ENCODE results near the gene ZEB1. TPM values are rescaled to one million over a fixed set of nuclear protein-coding genes. Genes with fewer than 3 reads are reported as not detected.

The ZEB1 gene
- total and polyA plus RNA-seq, 7 donors: 5.5 to 255 (median 215) TPM

- Histone ChIP-seq H3K36me3 (peaks cover 0 to 5% (median 0%) of the 10 kb centered on the region in 4 donors), H3K27me3 (no peaks in the 10 kb centered on the region), H3K4me3 (no peak overlapping the region), H3K27ac (no peak overlapping the region), H3K9me3 (no peaks in the 10 kb centered on the region), H3K4me1 (peaks cover 0 to 38% (median 28%) of the 10 kb centered on the region in 4 donors)
- intact Hi-C loops (cut with DNase I): no loop called here
- DNase-seq: no peak
- no peak for TF ChIP-seq POLR2A (IDR thresholded peaks at IDR 0.05)
- TF ChIP-seq, protein P1, sequence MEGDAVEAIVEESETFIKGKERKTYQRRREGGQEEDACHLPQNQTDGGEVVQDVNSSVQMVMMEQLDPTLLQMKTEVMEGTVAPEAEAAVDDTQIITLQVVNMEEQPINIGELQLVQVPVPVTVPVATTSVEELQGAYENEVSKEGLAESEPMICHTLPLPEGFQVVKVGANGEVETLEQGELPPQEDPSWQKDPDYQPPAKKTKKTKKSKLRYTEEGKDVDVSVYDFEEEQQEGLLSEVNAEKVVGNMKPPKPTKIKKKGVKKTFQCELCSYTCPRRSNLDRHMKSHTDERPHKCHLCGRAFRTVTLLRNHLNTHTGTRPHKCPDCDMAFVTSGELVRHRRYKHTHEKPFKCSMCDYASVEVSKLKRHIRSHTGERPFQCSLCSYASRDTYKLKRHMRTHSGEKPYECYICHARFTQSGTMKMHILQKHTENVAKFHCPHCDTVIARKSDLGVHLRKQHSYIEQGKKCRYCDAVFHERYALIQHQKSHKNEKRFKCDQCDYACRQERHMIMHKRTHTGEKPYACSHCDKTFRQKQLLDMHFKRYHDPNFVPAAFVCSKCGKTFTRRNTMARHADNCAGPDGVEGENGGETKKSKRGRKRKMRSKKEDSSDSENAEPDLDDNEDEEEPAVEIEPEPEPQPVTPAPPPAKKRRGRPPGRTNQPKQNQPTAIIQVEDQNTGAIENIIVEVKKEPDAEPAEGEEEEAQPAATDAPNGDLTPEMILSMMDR (IDR thresholded peaks at IDR 0.05): no peak
- TF ChIP-seq EP300 (IDR thresholded peaks at IDR 0.05): no peak
- TF ChIP-seq POLR2AphosphoS5 (IDR thresholded peaks at IDR 0.05): no peak
Observed at GRCh38 chr10:31368724-31369123, 49.7 kb downstream of the ZEB1 start.

GRCh38 chr10:31372439-31372838 lies 53.4 kb downstream of the ZEB1 start:
- 65 to 92% methylated on average over 3 of the region's 3 CpGs for WGBS, 2 donors
- Histone ChIP-seq H3K9me3 (no peaks in the 10 kb centered on the region), H3K36me3 (no peaks in the 10 kb centered on the region), H3K4me3 (no peak overlapping the region), H3K4me1 (peaks cover 0 to 55% (median 25%) of the 10 kb centered on the region in 4 donors), H3K27me3 (no peaks in the 10 kb centered on the region), H3K27ac (no peak overlapping the region)
- TF ChIP-seq EP300 (IDR thresholded peaks at IDR 0.05): no peak
- TF ChIP-seq, protein P1 (IDR thresholded peaks at IDR 0.05): no peak
- TF ChIP-seq POLR2A (IDR thresholded peaks at IDR 0.05): no peak
- no peak for TF ChIP-seq POLR2AphosphoS5 (IDR thresholded peaks at IDR 0.05)
- DNase-seq: no peak
- intact Hi-C loops (cut with DNase I): no loop called here

- H3K4me1 ChIP-seq: peaks cover 0 to 55% (median 24%) of the 10 kb centered on the region in 4 donors
- no peak overlapping the region for H3K4me3 ChIP-seq
- no peaks in the 10 kb centered on the region for H3K27me3 ChIP-seq
- no peak for DNase-seq
- H3K27ac ChIP-seq: no peak overlapping the region
- whole genome bisulfite sequencing, 2 donors: 77 to 89% methylated on average over 2 of the region's 2 CpGs
- no peak for TF ChIP-seq POLR2AphosphoS5 (IDR thresholded peaks at IDR 0.05)
- TF ChIP-seq POLR2A (IDR thresholded peaks at IDR 0.05): no peak
- TF ChIP-seq, protein P1 (IDR thresholded peaks at IDR 0.05): no peak
- no peaks in the 10 kb centered on the region for H3K36me3 ChIP-seq
- no peaks in the 10 kb centered on the region for H3K9me3 ChIP-seq
- intact Hi-C loops (cut with DNase I): no loop called here
Observed at GRCh38 chr10:31374146-31374696, 55.2 kb downstream of the ZEB1 start.

GRCh38 chr10:31381171-31381570 lies 62.2 kb downstream of the ZEB1 start:
- WGBS, 2 donors: 80 to 95% methylated on average over 1 of the region's 1 CpG
- Histone ChIP-seq H3K4me3 (no peak overlapping the region), H3K9me3 (no peaks in the 10 kb centered on the region), H3K36me3 (no peaks in the 10 kb centered on the region), H3K4me1 (peaks cover 0 to 30% (median 1%) of the 10 kb centered on the region in 4 donors), H3K27ac (no peak overlapping the region), H3K27me3 (no peaks in the 10 kb centered on the region)
- DNase-seq: no peak
- intact Hi-C loops (cut with DNase I): no loop called here
- TF ChIP-seq EP300 (IDR thresholded peaks at IDR 0.05) (no peak), POLR2AphosphoS5 (IDR thresholded peaks at IDR 0.05) (no peak), POLR2A (IDR thresholded peaks at IDR 0.05) (no peak)
- TF ChIP-seq, protein P1 (IDR thresholded peaks at IDR 0.05): no peak

DNA sequence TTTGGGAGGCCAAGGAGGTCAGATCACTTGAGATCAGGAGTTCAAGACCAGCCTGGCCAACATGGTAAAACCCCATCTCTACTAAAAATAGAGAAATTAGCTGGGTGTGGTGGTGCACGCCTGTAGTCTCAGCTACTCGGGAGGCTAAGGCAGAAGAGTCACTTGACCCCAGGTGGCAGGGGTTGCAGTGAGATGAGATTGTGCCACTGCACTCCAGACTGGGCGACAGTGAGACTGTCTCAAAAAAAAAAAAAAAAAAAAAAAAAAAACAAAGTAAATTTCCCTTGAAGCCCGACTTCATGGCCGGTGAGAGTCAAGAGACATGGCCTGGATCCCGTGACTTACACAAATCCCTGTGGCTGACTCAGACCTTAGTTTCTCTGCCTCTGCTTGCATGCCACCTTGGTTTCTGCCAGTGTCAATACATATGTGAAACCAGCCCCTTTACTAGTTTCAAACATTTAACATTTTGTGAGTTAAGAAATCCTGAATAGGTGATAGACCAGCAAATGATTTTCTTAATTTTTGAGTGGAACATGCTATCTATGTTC lies 62.8 kb downstream of the ZEB1 start:
- Histone ChIP-seq H3K4me3 (no peak overlapping the region), H3K27ac (no peak overlapping the region), H3K36me3 (no peaks in the 10 kb centered on the region), H3K4me1 (peaks cover 0 to 23% (median 1%) of the 10 kb centered on the region in 4 donors), H3K27me3 (no peaks in the 10 kb centered on the region), H3K9me3 (no peaks in the 10 kb centered on the region)
- intact Hi-C loops (cut with DNase I): no loop called here
- DNase-seq: no peak
- 78 to 93% methylated on average over 6 of the region's 6 CpGs for WGBS, 2 donors
- TF ChIP-seq, protein P1 (IDR thresholded peaks at IDR 0.05): no peak
- TF ChIP-seq POLR2AphosphoS5 (IDR thresholded peaks at IDR 0.05) (no peak), POLR2A (IDR thresholded peaks at IDR 0.05) (no peak), EP300 (IDR thresholded peaks at IDR 0.05) (no peak)

Data from sigmoid colon (tissue), 7 donors.